Chondrocyte (in vitro differentiated cells): ENCODE data around the gene SOX6. TPM values are rescaled to one million over a fixed set of nuclear protein-coding genes. Genes with fewer than 3 reads are reported as not detected.

Source experiments
- DNase-seq: peaks from one replicate; pipeline ENCODE4 v3.0.0; 2021; ENCODE audit warnings: mixed read lengths, low spot score
- H3K27ac Mint-ChIP-seq: one replicate; pipeline ENCODE4 v1.8.0; 2021; ENCODE audit warnings: mild to moderate bottlenecking, moderate library complexity, mixed read lengths; ENCODE audit not compliant: unreplicated experiment
- H3K27me3 Mint-ChIP-seq: 2 replicates; pipeline ENCODE4 v1.8.0; 2021; ENCODE audit warnings: low read depth, mixed read lengths
- H3K36me3 Mint-ChIP-seq: 2 replicates; pipeline ENCODE4 v1.8.0; 2021; ENCODE audit warnings: low read depth, mixed read lengths
- H3K4me1 Mint-ChIP-seq: 2 replicates; pipeline ENCODE4 v1.8.0; 2021; ENCODE audit warnings: low read depth, mild to moderate bottlenecking, mixed read lengths
- H3K4me3 Mint-ChIP-seq: one replicate; pipeline ENCODE4 v1.8.0; 2021; ENCODE audit warnings: mild to moderate bottlenecking, moderate library complexity, mixed read lengths; ENCODE audit not compliant: unreplicated experiment
- H3K9me3 Mint-ChIP-seq: 2 replicates; pipeline ENCODE4 v1.8.0; 2021; ENCODE audit warnings: low read depth, mixed read lengths
- CTCF ChIP-seq: fragments of 200-600 bp; sonication (generic); IDR thresholded peaks from 2 replicates; pipeline ENCODE4 v1.5.0; 2021; ENCODE audit warnings: antibody characterized with exemption, mild to moderate bottlenecking, moderate library complexity
- total RNA-seq: library from RNA; stranded (reverse); gene quantifications from 3 replicates; pipeline ENCODE4 v1.2.1, GENCODE V29; 2021

The SOX6 gene
- total RNA-seq, 1 donor from 2014 or later: 29.9 TPM

- Mint-ChIP-seq H3K27me3 (no peaks in the 10 kb centered on the region), H3K36me3 (peaks cover 9% of the 10 kb centered on the region), H3K27ac (no peak overlapping the region), H3K4me1 (no peaks in the 10 kb centered on the region), H3K4me3 (no peak overlapping the region), H3K9me3 (peaks cover 16% of the 10 kb centered on the region)
- DNase-seq: no peak
- TF ChIP-seq CTCF: no peak
These were observed 413.4 kb downstream of the SOX6 start for GRCh38 chr11:15942936-15943335.

GRCh38 chr11:15942126-15942525 lies 414.2 kb downstream of the SOX6 start:
- Mint-ChIP-seq H3K27ac (no peak overlapping the region), H3K27me3 (no peaks in the 10 kb centered on the region), H3K4me1 (no peaks in the 10 kb centered on the region), H3K9me3 (peaks cover 9% of the 10 kb centered on the region), H3K36me3 (peaks cover 3% of the 10 kb centered on the region), H3K4me3 (no peak overlapping the region)
- DNase-seq: no peak
- TF ChIP-seq CTCF: no peak

GRCh38 chr11:15941206-15941770 lies 415.1 kb downstream of the SOX6 start:
- H3K4me3 Mint-ChIP-seq: no peak overlapping the region
- H3K4me1 Mint-ChIP-seq: no peaks in the 10 kb centered on the region
- no peak overlapping the region for H3K27ac Mint-ChIP-seq
- H3K36me3 Mint-ChIP-seq: no peaks in the 10 kb centered on the region
- TF ChIP-seq CTCF: peak; percentile 80
- H3K27me3 Mint-ChIP-seq: no peaks in the 10 kb centered on the region
- no peak for DNase-seq
- peaks cover 4% of the 10 kb centered on the region for H3K9me3 Mint-ChIP-seq

GRCh38 chr11:15940462-15941205 lies 415.7 kb downstream of the SOX6 start:
- no peaks in the 10 kb centered on the region for H3K27me3 Mint-ChIP-seq

GRCh38 chr11:15938983-15939382 lies 417.4 kb downstream of the SOX6 start:
- no peaks in the 10 kb centered on the region for H3K9me3 Mint-ChIP-seq
- no peak overlapping the region for H3K27ac Mint-ChIP-seq
- no peaks in the 10 kb centered on the region for H3K4me1 Mint-ChIP-seq
- no peak for TF ChIP-seq CTCF
- DNase-seq: no peak
- no peak overlapping the region for H3K4me3 Mint-ChIP-seq
- H3K27me3 Mint-ChIP-seq: no peaks in the 10 kb centered on the region
- H3K36me3 Mint-ChIP-seq: no peaks in the 10 kb centered on the region

More at GRCh38 chr11:15940462-15941205, 415.7 kb downstream of the SOX6 start:
- no peak for TF ChIP-seq CTCF
- Mint-ChIP-seq H3K4me1 (no peaks in the 10 kb centered on the region), H3K4me3 (no peak overlapping the region), H3K36me3 (no peaks in the 10 kb centered on the region), H3K9me3 (peaks cover 3% of the 10 kb centered on the region), H3K27ac (no peak overlapping the region)
- no peak for DNase-seq
